Neural crest cell (in vitro differentiated cells): ENCODE data around the gene SLC35E2B. TPM values are rescaled to one million over a fixed set of nuclear protein-coding genes. Genes with fewer than 3 reads are reported as not detected.

Source experiments
- DNase-seq: peaks from one replicate; pipeline ENCODE4 v3.0.0; 2021; ENCODE audit warnings: low read depth, mixed read lengths, low spot score
- H3K27ac Mint-ChIP-seq: one replicate; pipeline ENCODE4 v1.8.0; 2021; ENCODE audit warnings: mild to moderate bottlenecking, mixed read lengths; ENCODE audit not compliant: unreplicated experiment
- H3K27me3 Mint-ChIP-seq: 2 replicates; pipeline ENCODE4 v1.8.0; 2021; ENCODE audit warnings: low read depth, mild to moderate bottlenecking, mixed read lengths
- H3K36me3 Mint-ChIP-seq: 2 replicates; pipeline ENCODE4 v1.8.0; 2021; ENCODE audit warnings: low read depth, mild to moderate bottlenecking, mixed read lengths
- H3K4me1 Mint-ChIP-seq: 2 replicates; pipeline ENCODE4 v1.8.0; 2021; ENCODE audit warnings: mixed read lengths
- H3K4me3 Mint-ChIP-seq: one replicate; pipeline ENCODE4 v1.8.0; 2021; ENCODE audit warnings: mild to moderate bottlenecking, mixed read lengths
- H3K9me3 Mint-ChIP-seq: 2 replicates; pipeline ENCODE4 v1.8.0; 2021; ENCODE audit warnings: mixed read lengths
- total RNA-seq: library from RNA; stranded (reverse); gene quantifications from 2 replicates; pipeline ENCODE4 v1.2.1, GENCODE V29; 2021
- TF ChIP-seq, protein P1 (sequence below): fragments of 200-600 bp; sonication (generic); conservative IDR thresholded peaks from 2 replicates; pipeline ENCODE4 v1.5.0; 2021; ENCODE audit warnings: antibody characterized with exemption, mild to moderate bottlenecking

SLC35E2B gene
- total RNA-seq, 1 donor from 2014 or later: 99.0 TPM

DNA sequence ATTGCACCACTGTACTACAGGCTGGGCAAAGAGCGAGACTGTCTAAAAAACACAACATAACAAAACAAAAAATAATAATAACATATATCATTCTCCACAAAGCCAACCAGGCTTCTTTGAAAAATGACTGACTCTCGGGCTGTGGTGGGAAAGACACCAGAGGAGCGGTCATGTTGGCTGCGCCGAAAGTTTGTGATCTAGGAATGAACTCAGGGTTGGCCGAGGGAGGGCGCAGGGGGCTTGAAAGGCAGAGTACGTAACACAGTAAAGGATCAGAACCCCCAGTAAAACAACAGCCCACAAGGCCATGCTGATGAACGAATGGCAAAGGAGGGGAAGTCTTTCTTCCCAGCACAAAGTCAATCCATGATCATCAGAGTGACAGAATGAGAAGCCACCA is 4.7 kb downstream of the SLC35E2B start:
- no peak overlapping the region for H3K27ac Mint-ChIP-seq
- peak overlapping the region; percentile 67 for H3K4me3 Mint-ChIP-seq
- no peak for DNase-seq
- no peaks in the 10 kb centered on the region for H3K9me3 Mint-ChIP-seq
- no peaks in the 10 kb centered on the region for H3K36me3 Mint-ChIP-seq
- no peaks in the 10 kb centered on the region for H3K27me3 Mint-ChIP-seq
- peaks cover 5% of the 10 kb centered on the region for H3K4me1 Mint-ChIP-seq
- TF ChIP-seq, protein P1, sequence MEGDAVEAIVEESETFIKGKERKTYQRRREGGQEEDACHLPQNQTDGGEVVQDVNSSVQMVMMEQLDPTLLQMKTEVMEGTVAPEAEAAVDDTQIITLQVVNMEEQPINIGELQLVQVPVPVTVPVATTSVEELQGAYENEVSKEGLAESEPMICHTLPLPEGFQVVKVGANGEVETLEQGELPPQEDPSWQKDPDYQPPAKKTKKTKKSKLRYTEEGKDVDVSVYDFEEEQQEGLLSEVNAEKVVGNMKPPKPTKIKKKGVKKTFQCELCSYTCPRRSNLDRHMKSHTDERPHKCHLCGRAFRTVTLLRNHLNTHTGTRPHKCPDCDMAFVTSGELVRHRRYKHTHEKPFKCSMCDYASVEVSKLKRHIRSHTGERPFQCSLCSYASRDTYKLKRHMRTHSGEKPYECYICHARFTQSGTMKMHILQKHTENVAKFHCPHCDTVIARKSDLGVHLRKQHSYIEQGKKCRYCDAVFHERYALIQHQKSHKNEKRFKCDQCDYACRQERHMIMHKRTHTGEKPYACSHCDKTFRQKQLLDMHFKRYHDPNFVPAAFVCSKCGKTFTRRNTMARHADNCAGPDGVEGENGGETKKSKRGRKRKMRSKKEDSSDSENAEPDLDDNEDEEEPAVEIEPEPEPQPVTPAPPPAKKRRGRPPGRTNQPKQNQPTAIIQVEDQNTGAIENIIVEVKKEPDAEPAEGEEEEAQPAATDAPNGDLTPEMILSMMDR: no peak

DNA sequence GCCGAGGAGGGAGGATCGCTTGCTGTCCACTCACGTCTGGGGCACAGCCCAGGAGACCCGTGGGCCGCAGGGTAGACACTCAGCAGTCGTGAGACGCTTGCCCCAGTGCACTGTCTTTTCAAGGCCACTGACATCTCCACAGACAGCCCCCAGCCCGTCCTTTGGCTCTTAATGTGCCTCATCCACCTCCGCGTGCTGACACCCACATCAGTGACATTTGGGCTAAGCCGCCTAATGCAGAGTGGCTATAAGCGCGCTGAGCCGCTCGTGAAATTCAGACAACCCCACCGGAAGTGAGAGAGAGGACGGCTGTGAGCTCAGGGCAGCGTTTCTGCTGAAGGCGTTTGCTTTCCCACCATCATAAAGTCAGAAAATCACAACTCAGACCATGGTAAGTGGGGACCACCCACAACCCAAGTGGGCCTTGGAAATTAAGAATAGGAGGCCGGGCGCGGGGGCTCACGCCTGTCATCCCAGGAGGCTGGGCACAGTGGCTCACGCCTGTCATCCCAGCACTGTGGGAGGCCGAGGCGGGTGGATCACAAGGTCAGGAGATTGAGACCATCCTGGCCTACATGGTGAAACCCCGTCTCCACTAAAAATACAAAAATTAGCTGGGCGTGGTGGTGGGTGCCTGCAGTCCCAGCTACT is 8.4 kb downstream of the SLC35E2B start:
- H3K9me3 Mint-ChIP-seq: no peaks in the 10 kb centered on the region
- H3K36me3 Mint-ChIP-seq: no peaks in the 10 kb centered on the region
- no peak overlapping the region for H3K27ac Mint-ChIP-seq
- DNase-seq: no peak
- H3K4me1 Mint-ChIP-seq: peaks cover 8% of the 10 kb centered on the region
- no peak overlapping the region for H3K4me3 Mint-ChIP-seq
- TF ChIP-seq, protein P1: no peak
- no peaks in the 10 kb centered on the region for H3K27me3 Mint-ChIP-seq

DNA sequence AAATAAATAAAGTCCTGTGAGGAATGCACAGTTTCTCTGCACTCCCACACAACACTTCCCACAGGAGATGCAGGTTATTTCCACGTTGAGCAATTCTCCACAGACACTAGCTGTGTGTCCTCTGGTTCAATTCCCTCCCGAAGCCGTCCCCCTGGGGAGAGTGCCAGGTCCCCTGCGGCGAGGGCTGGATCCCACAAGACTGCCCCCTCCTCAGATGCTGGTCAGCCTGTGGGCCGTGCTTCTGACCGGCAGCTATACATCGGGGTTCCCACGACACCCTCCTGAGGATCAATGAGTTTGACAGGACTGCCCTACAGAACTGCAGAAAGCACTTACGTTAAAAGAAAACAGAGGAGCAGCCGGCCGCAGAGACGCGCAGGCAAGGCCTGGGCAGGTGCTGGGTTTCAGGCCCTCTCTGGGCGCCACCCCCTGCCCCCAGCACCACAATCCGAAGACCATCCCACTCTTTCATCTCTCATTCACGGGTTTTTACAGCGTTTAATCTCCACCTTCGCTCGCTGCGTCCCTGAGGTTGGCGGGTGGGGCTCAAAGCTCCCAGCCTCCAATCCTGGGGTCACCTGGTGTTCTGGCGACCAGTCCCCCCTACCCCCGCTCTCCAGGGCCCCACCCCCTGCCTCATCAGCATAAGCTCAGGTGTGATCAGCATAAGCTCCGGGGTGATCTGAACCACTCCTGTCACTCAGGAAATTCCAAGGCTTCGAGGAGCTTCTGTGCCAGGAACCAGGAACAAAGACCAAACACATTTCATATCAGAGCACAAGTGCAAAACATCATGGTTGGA is 9.3 kb downstream of the SLC35E2B start:
- peaks cover 10% of the 10 kb centered on the region for H3K4me1 Mint-ChIP-seq
- no peaks in the 10 kb centered on the region for H3K36me3 Mint-ChIP-seq
- TF ChIP-seq, protein P1: no peak
- H3K27ac Mint-ChIP-seq: peak overlapping the region; percentile 95
- no peak for DNase-seq
- H3K9me3 Mint-ChIP-seq: no peaks in the 10 kb centered on the region
- peak overlapping the region; percentile 38 for H3K4me3 Mint-ChIP-seq
- H3K27me3 Mint-ChIP-seq: no peaks in the 10 kb centered on the region

DNA sequence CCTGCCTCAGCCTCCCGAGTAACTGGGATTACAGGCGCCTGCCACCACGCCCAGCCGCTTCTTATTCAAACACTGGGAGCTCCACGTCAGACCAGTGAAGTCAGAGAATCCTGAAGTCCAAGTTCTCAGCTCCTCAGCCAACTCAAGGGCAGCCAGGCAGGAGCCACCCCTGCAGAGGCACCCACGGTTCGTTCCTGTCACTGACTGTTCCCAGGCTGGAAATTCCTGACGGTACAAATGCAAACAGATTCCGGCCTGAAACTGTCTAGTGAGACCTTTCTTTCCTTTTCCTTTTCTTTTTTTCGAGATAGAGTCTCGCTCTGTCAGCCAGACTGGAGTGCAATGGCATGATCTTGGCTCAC is 11.7 kb downstream of the SLC35E2B start:
- no peak for DNase-seq
- TF ChIP-seq, protein P1: no peak
- peaks cover 5% of the 10 kb centered on the region for H3K4me1 Mint-ChIP-seq
- H3K9me3 Mint-ChIP-seq: no peaks in the 10 kb centered on the region
- no peaks in the 10 kb centered on the region for H3K27me3 Mint-ChIP-seq
- no peak overlapping the region for H3K27ac Mint-ChIP-seq
- no peak overlapping the region for H3K4me3 Mint-ChIP-seq
- H3K36me3 Mint-ChIP-seq: no peaks in the 10 kb centered on the region

DNA sequence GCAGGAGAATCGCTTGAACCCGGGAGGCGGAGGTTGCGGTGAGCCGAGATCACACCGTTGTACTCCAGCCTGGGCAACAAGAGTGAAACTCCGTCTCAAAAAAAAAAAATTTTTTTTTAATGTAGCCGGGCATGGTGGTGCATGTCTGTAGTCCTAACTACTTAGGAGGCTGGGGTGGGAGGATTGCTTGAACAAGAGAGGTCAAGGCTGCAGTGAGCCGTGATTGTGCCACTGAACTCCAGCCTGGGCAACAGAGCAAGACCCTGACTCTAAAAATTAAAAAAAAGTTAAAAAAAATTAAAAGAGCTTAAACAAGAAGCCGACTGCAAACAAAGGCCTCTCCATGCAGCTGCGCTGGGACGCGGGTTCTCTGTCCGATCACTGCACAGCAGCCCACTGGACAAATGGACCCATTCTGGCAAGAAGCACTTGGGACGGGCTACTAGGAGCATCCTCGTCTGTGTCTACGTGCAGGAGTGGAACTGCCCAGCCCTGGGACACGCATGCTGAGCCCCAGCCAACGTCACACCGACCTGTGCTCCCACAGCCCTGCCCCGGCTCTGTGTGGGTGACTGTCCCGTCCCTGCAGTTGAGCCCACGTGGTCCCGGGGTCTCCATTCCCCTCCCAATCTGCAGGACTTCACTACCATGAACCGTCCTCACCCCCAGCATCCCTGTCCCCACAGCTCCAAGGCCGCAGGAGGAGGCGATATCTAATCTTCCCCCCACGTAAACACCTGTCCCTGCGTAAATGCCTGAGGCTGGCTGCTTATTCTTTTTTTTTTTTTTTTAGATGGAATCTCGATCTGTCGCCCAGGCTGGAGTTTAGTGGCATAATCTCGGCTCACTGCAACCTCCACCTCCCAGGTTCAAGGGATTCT is 12.3 kb downstream of the SLC35E2B start:
- no peak for DNase-seq
- Mint-ChIP-seq H3K36me3 (no peaks in the 10 kb centered on the region), H3K27me3 (no peaks in the 10 kb centered on the region), H3K4me3 (no peak overlapping the region), H3K27ac (no peak overlapping the region), H3K4me1 (peaks cover 5% of the 10 kb centered on the region), H3K9me3 (no peaks in the 10 kb centered on the region)
- TF ChIP-seq, protein P1: no peak
